ENCODE measurements around the gene SLC27A5. TPM values are rescaled to one million over a fixed set of nuclear protein-coding genes. Genes with fewer than 3 reads are reported as not detected.

Gene SLC27A5
- total and polyA plus RNA-seq, 2 of the 13 experiments (the other 11 are each of a cell fraction or from before 2014, with no cell fraction given), result 30.3 to 40.2 TPM

DNA sequence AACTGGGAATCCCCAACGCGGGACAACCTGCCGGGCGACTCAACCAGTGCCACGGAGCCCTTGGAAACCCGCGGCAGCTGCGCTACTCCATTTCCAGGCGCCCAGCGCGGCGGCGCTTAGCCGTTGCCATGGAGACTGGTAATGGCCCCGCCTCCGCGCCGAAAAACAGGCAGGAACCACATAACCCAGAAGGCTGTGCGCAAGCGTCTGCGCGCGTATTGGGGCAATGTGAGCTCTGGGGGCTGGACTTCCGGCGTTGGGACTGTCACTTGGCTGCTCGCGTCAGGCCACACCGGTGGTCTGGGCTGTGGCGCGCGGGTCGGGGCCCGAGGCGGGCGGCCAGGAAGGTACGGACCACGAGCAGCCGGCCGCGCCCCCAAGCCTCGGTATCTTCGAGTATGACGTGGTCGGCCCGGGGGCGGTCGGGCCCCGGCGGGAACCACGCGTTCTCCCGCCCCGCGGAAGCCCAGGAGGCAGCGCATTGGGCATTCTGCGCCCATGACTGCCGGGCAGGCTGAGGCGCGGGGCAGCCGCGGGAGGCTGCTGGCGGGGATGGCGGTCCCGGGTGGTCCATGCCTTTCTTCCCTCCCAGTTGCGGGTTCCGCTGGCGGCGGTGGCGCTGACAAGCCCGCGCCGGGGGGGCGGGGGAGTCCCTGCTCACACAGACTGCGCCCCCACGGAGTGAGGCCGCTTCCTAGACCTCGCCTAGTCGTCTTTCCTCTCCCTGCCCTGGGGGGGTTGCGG lies 60.3 kb downstream of the SLC27A5 start, which contains the start of gene ZNF324B (continued):
- TF ChIP-seq, protein P1, sequence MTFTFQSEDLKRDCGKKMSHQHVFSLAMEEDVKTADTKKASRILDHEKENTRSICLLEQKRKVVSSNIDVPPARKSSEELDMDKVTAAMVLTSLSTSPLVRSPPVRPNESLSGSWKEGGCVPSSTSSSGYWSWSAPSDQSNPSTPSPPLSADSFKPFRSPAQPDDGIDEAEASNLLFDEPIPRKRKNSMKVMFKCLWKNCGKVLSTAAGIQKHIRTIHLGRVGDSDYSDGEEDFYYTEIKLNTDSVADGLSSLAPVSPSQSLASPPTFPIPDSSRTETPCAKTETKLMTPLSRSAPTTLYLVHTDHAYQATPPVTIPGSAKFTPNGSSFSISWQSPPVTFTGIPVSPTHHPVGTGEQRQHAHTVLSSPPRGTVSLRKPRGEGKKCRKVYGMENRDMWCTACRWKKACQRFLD (CRISPR knock-in tag; IDR thresholded peaks at IDR 0.05; ENCODE audit: borderline replicate concordance), result no peak
- TF ChIP-seq ZNF264 (CRISPR knock-in tag; IDR thresholded peaks at IDR 0.05), result no peak
- TF ChIP-seq, protein P2, sequence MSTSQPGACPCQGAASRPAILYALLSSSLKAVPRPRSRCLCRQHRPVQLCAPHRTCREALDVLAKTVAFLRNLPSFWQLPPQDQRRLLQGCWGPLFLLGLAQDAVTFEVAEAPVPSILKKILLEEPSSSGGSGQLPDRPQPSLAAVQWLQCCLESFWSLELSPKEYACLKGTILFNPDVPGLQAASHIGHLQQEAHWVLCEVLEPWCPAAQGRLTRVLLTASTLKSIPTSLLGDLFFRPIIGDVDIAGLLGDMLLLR (CRISPR knock-in tag; IDR thresholded peaks at IDR 0.05), result no peak; the same call in 1 of the 2 replicates
- TF ChIP-seq TCF7 (IDR thresholded peaks at IDR 0.05; ENCODE audit: low read depth), result no peak
- TF ChIP-seq, protein P3, sequence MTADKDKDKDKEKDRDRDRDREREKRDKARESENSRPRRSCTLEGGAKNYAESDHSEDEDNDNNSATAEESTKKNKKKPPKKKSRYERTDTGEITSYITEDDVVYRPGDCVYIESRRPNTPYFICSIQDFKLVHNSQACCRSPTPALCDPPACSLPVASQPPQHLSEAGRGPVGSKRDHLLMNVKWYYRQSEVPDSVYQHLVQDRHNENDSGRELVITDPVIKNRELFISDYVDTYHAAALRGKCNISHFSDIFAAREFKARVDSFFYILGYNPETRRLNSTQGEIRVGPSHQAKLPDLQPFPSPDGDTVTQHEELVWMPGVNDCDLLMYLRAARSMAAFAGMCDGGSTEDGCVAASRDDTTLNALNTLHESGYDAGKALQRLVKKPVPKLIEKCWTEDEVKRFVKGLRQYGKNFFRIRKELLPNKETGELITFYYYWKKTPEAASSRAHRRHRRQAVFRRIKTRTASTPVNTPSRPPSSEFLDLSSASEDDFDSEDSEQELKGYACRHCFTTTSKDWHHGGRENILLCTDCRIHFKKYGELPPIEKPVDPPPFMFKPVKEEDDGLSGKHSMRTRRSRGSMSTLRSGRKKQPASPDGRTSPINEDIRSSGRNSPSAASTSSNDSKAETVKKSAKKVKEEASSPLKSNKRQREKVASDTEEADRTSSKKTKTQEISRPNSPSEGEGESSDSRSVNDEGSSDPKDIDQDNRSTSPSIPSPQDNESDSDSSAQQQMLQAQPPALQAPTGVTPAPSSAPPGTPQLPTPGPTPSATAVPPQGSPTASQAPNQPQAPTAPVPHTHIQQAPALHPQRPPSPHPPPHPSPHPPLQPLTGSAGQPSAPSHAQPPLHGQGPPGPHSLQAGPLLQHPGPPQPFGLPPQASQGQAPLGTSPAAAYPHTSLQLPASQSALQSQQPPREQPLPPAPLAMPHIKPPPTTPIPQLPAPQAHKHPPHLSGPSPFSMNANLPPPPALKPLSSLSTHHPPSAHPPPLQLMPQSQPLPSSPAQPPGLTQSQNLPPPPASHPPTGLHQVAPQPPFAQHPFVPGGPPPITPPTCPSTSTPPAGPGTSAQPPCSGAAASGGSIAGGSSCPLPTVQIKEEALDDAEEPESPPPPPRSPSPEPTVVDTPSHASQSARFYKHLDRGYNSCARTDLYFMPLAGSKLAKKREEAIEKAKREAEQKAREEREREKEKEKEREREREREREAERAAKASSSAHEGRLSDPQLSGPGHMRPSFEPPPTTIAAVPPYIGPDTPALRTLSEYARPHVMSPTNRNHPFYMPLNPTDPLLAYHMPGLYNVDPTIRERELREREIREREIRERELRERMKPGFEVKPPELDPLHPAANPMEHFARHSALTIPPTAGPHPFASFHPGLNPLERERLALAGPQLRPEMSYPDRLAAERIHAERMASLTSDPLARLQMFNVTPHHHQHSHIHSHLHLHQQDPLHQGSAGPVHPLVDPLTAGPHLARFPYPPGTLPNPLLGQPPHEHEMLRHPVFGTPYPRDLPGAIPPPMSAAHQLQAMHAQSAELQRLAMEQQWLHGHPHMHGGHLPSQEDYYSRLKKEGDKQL (CRISPR knock-in tag; IDR thresholded peaks at IDR 0.05; ENCODE audit: low read depth), result no peak
- no peak for TF ChIP-seq ZHX2 (IDR thresholded peaks at IDR 0.05; ENCODE audit: low read depth)
- no peak for TF ChIP-seq ZHX2 (CRISPR knock-in tag; IDR thresholded peaks at IDR 0.05; ENCODE audit: borderline replicate concordance)
- TF ChIP-seq KLF6 (CRISPR knock-in tag; IDR thresholded peaks at IDR 0.05), result no peak
- TF ChIP-seq ZC3H13 (CRISPR knock-in tag; IDR thresholded peaks at IDR 0.05), result 0 out of 2 replicates have a peak, but pooled peaks have one; percentile 61
- no peak for TF ChIP-seq ZFAT (CRISPR knock-in tag; conservative IDR thresholded peaks at IDR 0.05)
- TF ChIP-seq NAIF1 (CRISPR knock-in tag; IDR thresholded peaks at IDR 0.05; ENCODE audit: borderline replicate concordance), result no peak
- TF ChIP-seq ZBTB21 (CRISPR knock-in tag; IDR thresholded peaks at IDR 0.05), result no peak
- TF ChIP-seq ZNF775 (CRISPR knock-in tag; IDR thresholded peaks at IDR 0.05; ENCODE audit: borderline replicate concordance), result no peak
- TF ChIP-seq NFKBIZ (CRISPR knock-in tag; IDR thresholded peaks at IDR 0.05), result peak; percentile 26; the same call in 1 of the 2 replicates
- no peak for TF ChIP-seq NKX3-1 (CRISPR knock-in tag; IDR thresholded peaks at IDR 0.05)
- TF ChIP-seq REL (CRISPR knock-in tag; conservative IDR thresholded peaks at IDR 0.05), result 0 out of 2 replicates have a peak, but pooled peaks have one; percentile 71

All from HepG2 (cell line).